ENCODE data around the gene A1BG. TPM values are rescaled to one million over a fixed set of nuclear protein-coding genes. Genes with fewer than 3 reads are reported as not detected.
"Not testable (repeated sequence)": the region's sequence is repeated elsewhere in the genome, so short reads cannot be mapped to it uniquely, and the experiment has no call there.

Gene A1BG
- total RNA-seq, 1 donor from 2014 or later, result 12.4 TPM

DNA sequence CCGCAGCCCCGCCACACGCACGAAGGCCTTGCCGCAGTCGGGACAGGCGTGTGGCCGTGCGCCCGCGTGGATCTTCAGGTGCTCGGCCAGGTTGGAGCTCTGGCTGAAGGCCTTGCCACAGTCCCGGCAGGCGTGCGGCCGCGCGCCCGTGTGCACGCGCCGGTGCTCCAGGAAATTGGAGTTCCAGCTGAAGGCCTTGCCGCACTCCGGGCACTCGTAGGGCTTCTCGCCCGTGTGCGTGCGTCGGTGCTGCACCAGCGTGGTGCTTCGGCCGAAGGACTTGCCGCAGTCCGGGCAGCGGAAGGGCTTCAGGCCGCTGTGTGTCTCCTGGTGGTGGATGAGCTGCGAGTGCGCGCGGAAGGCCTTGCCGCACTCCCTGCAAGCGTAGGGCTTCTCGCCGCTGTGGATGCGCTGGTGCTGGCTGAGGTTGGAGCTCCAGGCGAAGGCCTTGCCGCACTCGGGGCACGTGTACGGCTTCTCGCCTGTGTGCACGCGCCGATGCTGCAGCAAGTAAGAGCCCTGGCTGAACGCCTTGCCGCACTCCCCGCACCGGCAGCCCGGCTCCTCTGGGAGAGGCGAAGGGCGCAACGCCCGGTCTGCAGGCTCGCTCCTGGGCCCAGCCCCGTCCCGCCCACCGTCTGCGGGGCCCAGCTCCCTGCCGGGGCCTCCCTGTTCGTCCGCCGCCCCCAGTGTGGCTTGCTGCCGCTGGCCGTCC lies 3.6 kb upstream of the A1BG start:
- DNase-seq, result no peak

DNA sequence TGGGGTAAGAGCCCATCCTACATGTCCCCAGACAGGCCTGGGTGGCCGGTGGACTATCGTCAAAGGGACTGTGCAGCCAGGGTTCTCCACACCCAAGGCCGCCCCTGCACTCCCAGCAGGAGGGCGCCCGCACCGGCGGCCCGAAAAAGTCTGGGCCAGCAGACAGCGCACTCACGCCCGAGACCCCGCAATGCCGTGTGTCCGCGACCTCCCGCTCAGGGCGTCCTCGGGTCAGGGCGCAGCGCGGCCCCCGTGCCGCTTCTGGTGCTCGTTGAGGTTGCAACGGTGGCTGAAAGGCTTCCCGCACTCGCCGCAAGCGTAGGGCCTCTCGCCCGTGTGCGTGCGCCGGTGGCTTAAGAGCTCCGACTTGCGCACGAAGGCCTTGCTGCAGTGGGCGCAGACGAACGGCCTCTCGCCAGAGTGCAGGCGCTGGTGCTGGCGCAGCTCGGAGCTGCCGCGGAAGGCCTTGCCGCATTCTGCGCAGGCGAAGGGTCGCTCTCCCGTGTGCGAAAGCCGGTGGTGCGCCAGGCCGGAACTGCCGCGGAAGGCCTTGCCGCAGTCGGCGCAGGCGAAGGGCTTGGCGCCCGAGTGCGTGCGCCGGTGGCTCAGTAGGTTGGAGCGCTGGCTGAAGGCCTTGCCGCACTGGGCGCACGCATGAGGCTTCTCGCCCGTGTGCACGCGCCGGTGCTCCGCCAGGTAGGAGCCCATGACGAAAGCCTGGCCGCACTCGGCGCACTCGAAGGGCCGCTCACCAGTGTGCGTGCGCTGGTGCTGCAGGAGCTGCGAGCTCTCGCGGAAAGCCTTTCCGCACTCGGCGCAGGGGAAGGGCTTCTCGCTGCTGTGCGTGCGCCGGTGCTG lies 2.8 kb upstream of the A1BG start:
- DNase-seq, result peak; percentile 53

- no peak for DNase-seq
Observed at GRCh38 chr19:58355215-58355796, 2.0 kb upstream of the A1BG start.

GRCh38 chr19:58354478-58355030 lies 1.3 kb upstream of the A1BG start:
- DNase-seq, result no peak

DNA sequence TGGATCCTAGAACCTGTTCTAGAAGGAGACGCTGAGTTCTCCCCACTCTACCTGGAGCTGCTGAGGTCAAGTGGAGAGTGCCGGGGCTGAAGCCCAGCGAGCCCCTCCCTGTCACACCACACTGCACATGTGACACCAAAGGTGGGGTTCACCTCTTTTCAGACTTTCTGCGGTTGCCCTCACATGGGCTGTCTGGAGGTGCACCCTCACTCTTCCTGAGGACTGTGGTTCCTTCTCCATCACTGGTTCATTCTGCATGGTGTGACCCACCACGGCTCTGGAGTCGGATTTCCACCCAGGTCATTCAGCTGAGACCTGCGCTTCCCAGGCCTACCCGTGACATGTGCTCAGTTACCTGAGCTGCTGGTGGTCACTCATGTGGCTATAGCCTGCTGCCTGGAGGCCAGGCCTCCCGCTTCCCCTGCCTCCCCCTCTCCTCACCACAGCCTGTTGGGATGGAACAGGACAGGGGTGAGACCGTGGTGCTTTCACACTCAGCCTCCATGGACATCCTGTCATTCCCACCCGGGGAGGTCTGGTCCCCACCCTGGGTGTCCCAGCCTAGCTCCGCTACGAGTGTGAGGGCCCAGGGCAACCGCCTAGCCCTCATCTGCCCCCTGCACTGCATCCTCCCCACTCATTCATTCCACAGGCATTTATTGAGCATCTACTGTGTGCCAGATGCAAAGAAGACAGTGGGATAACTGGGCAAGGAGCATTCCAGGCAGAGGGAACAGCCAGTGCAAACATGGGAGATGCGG lies 605 bp upstream of the A1BG start:
- no peak for DNase-seq

DNA sequence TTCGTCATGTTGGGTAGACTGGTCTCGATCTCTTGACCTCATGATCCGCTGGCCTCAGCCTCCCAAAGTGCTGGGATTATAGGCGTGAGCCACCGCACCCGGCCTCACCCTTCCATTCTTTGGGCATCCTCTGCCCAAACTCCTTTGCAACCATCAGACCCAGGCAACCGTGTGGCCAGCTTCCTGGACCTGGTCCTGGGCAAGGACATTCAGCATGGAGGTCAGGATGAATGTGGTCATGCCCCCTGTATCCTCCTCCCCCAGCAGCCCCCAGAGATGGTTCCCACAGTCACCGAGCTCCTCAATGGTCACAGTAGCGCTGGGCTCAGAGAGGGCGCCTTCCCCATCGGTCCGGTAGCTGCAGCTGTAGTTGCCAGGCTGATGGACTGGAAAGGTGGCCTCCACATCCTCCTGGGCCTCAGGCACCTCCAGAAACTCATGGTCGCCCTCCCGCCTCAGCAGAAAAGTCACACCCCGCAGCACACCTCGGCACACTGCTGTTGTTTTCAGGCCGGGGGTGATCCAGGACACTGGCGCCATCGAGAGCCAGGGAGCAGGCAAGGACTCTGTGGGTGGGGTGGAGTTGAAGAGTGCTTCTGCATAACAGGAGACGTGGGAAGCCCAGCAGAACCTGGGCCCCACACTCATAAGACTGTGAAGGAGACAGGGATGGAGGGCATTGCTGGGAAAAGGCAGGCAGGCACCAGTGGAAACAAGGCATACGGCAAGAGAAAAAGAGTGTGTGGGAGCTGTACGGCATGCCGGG lies 1.1 kb downstream of the A1BG start:
- DNase-seq, result no peak

- no peak for DNase-seq
Observed at GRCh38 chr19:58351558-58351878, 1.8 kb downstream of the A1BG start.

DNA sequence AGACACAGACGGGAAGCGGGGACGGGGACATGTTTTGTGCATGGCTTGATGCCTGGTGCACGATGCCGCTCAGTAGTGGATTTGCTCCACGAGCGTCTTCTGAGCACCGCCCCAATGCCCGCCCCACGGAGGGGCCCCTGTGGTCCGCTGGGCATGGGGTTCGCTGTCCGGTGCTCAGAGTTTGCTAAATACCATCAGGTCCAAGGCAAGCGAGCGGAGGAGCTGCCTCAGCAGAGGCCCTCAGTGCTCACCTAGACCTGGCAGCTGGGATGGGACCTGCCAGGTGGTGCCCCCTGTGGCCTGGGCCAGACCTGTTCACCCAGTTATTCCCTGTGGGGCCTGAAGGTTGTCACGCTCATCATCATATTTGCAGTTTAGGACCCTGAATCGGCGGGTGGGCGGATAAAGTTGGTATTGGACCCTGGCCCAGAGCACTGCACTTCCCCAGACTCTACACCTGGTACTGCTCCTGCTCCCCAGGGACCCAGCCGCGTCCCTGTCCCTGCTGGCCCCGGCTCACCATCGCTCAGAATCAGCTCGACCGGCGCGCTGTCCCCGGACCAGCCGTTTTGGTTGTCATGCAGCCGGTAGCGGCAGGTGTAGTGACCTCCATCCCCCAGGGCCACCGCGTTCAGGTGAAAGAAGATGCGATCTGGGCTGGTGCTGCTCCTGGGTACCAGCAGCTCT lies 2.3 kb downstream of the A1BG start:
- DNase-seq, result no peak

GRCh38 chr19:58350001-58350861 lies 3.1 kb downstream of the A1BG start:
- DNase-seq, result peak; percentile 41

GRCh38 chr19:58349590-58349989 lies 3.7 kb downstream of the A1BG start:
- no peak for DNase-seq

GRCh38 chr19:58348080-58348479 lies 5.2 kb downstream of the A1BG start:
- not testable (repeated sequence) for DNase-seq

- peak; percentile 13 for DNase-seq
Observed at GRCh38 chr19:58346961-58347929, 6.0 kb downstream of the A1BG start.

DNA sequence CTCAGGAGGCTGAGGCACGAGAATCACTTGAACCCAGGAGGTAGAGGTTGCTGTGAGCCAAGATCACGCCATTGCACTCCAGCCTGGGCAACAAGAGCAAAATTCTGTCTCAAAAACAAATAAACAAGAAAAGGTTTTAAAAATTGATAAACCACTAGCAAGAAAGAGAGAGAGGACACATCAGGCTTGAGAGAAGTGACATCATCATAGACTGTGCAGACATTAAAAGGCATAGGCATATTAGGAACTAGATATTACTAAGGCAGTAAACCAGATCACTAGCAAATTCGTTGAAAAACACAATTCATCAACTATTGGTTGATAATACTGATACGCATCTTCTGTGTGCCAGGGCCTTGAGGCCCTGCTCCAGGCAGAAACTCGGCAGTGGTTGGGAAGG lies 7.7 kb downstream of the A1BG start:
- DNase-seq, result no peak

DNA sequence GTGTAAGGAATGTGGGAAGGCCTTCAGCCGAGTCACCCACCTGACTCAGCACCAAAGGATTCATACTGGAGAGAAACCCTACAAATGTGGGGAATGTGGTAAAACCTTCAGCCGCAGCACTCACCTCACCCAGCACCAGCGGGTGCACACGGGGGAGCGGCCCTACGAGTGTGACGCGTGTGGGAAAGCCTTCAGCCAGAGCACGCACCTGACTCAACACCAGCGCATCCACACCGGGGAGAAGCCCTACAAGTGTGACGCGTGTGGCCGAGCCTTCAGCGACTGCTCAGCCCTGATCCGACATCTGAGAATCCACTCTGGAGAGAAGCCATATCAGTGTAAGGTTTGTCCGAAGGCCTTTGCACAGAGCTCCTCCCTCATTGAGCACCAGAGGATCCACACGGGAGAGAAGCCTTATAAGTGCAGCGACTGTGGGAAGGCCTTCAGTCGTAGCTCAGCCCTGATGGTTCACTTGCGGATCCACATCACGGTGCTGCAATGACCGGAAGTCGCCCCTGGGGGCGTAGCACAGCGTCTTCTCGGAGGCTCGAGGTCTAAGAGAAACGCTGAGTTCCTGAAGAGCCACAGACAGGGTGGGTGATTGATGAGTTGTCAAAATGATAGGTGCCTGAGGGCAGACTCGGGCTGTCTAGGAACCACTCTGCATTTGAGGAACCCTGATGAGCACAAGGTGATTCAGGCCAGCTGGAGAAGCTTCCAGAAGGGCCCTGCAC lies 14.3 kb downstream of the A1BG start:
- no peak for DNase-seq

- no peak for DNase-seq
Observed at GRCh38 chr19:58338336-58338735, 15.0 kb downstream of the A1BG start.

DNA sequence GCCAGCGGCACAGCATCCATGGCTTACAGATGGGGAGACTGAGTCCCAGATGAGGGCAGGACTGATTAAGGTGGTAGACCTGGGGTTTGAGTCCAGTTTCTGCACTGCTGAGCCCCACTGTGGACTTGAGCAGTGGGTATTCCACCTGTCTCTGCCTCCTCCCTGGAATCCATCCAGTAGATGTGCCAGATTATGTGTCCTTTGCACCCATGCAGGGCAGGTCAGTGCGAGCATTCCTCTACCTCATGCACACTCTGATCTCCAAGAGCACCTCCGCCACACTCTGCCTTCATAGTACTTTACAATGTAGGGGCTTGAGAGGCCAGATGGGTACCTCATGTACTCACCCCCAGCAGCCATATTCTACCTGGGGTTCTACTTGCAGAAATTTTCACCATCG lies 16.5 kb downstream of the A1BG start:
- DNase-seq, result no peak

DNA sequence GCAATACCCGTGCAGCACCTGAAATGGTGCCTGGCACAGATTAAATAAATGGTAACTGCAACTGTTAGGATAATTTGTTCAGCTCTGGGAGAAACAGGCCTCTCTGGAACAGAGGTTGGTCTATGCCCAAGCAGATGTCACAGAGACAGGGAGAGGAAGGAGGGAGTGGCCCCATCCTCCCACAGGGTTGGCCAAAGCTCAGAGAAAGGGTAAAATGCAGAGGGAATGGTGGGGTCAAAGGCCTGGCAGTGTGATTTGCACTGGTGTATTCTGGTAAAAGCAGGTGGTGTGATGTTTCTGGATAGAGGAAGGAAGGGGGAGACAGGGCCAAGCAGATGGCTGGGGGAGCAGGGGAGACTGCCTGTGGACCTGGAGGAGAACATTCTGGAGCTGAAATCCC lies 17.1 kb downstream of the A1BG start:
- no peak for DNase-seq

DNA sequence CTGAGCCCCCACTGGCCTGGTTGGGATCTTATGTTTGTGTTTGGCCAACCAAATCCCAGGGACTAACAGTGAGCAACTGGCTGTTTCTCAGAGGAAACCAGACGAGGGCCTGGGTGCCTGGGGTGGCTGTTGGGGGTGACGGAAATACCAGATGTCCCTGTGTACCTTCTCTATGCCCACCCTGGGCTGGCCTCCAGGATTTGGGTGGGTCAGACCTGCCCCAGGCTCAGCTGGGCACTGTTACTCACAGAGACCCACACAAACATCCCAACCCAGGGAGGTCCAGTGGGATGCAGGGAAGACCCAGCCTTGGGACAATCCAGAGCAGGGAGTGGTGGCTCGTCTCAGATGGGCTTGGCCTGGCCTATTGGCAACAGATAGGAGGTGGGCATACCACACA lies 17.7 kb downstream of the A1BG start:
- DNase-seq, result no peak
